Activated CD8-positive, alpha-beta memory T cell treated with anti-CD3 and anti-CD28 coated beads, Interleukin-2, amount 50 U/mL, for 24 hours (primary cell): ENCODE results near the gene KIF2B.
"Not testable (repeated sequence)": the region's sequence is repeated elsewhere in the genome, so short reads cannot be mapped to it uniquely, and the experiment has no call there.

Experiments
- DNase-seq: peaks from one replicate; pipeline ENCODE4 v3.0.0-alpha.2; 2020; ENCODE audit errors: extremely low read depth

Gene KIF2B

DNA sequence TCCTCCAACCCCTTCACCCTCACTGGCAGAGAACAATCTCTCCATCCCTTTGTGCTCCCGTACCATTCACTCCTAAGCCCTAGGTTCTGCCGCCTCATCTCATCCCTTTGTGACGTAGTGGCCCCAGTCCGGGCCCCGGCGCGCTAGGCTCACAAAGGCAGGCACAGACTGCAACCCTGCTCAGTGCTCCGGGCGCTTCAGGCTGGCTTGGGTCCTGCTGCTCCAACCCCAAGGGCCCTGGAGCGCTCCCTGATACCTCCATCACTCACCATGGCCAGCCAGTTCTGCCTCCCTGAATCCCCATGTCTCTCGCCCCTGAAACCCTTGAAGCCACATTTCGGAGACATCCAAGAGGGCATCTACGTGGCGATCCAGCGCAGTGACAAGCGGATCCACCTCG lies at the start of gene KIF2B:
KIF2B (plus strand) TSS at position 164 of the 400 bp plus-strand sequence; CDS start at position 271, 107 bp downstream.
- no peak for DNase-seq

- no peak for DNase-seq
Measured at GRCh38 chr17:53780320-53780719, 42.4 kb upstream of the KIF2B start.

DNA sequence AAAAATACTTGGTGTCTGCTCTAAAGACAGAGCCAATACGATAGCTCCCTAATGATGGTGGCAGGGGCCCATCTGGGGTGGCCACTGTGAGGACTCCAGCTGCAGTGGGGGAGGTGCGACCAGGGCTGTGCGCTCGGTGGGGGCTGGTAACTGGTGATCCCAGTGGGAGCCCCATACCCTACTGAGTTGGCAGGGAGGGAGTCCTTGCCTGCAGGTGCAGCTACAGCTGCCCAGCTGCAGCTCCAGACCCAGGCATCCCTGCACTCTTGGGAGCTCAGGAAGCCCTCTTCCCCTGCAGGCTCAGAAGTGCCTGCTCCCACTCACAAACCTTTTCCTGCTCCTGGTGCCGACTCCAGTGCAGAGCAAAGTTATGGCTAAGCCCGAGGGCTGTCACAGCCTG lies 31.2 kb upstream of the KIF2B start:
- DNase-seq: no peak

DNA sequence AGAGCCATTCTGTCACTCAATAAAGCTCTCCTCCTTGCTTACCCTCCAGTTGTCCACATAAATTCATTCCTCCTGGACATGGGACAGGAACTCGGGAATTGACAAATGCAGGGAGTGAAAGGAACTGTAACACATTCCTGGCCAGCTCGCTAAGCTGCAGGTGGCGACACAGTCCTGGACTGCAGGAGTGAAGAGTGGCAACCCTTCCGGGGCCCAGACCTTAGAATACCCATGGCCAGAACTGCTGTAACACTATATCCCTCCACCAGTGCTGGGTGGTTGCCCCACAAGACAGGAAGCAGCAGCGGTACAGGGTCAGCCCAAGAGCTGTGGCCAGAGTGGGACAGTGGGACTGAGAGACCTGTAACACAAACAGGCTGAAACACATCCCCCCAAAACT lies 30.3 kb upstream of the KIF2B start:
- DNase-seq: no peak

DNA sequence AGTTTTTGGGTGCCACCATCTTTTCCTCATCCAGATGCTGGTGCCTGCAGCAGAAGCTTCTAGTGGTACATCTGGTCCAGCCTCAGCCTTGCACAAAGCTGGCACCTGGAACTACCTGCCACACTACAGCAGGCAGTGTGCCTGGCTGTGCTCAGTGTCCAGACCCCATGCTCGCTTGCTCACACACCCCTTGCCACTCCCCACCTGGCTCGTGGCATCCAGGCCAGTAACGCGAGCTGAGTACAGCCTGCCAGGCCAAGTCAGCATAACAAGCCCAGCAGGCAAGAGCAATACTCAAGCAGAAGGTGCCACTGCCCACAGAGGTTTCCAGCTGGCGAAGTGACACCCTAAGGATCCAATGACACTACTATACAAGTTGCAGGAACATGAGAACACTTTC lies 29.7 kb upstream of the KIF2B start:
- DNase-seq: no peak

DNA sequence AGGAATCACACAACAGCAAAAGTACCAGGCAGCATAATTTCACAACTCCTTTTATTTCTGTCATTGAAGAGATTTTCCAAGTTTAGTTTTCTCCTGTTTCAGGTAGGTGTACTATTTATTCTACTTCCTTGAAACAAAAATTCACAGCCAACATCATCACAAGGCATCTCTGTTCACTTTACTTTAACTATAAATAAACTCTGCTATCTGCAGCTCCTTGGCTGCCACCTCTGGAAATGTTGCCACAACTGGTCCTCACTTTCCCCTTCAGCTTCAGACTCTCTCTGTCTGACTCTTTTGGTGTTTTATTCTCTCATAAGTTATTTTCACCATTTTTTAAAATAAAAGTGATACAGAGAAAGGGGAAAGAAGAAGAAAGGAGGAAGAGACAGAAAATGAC lies 27.9 kb upstream of the KIF2B start:
- no peak for DNase-seq

- DNase-seq: no peak
Measured at GRCh38 chr17:53796642-53797041, 26.1 kb upstream of the KIF2B start.

GRCh38 chr17:53797501-53797900 lies 25.2 kb upstream of the KIF2B start:
- DNase-seq: no peak

DNA sequence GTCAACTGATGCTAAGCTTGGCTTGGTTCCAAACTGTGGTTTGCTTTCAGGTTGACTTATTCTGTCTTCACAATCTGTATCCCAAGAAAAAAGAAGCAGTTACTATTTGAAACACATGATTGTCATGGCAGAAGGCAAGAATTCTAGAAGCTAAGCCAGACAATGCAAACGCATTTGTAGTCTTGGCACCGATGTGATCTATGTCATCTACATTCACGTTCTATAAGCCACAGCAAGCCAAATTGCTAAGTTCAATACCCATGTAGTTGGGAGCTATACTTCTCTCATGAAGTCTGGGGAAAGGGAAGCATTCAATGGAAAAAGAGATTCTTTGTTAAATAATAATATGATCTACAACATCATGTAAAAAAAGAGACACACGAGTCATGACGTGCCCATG lies 18.3 kb upstream of the KIF2B start:
- DNase-seq: no peak

DNA sequence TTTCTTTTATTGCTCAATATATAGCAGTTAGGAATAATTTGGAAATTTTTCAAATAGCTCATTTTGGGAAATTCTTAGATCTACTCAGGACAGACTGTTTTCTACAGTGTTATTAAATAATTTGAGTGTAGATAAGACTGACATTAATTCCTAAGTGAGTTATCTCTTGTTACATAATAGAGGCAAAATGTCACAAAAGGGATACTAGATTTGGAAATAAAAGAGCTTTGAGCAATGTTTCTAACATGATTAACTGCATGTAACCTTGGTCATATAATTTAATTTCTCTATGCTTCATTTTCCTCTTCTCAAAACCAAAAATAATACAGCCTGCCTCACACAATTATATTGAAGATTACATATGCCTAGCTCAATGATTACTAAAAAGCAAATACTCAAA lies 16.3 kb upstream of the KIF2B start:
- DNase-seq: no peak

DNA sequence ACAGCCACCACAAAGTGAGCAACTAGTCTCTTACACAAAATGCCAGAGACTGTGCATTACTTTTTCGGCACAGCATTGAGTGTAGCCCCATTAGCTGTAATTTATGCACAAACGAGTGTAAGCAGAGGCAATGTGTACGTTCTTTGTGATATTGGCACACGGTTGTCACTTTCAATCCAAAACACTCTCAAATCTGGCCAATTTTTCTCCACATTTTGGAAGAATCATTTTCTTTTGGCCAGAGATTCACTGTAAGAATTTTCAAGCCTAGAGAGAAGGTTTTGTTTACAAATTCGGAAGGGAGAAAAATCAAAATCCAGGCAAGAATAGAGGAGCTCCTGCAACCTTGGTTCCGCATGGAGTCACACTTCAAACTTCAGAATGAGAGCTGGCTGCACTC lies 15.4 kb upstream of the KIF2B start:
- DNase-seq: no peak

DNA sequence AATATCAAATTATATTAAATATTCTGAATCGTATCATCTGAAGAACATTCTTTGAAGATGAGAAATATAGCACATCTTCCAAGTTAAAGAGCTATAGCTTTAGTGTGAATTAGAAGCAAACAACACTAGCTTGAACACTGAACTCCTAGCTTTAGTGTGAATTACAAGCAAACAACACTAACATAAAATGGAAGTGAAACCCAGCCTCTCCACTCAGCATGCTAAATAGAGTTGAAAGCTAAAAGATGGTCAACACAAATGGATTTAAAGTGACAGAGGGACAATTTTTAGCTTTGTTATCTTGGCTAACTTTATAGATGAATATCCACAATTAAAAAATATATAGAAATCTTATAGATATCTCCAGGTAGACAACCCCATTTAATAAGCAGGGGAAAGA lies 4.5 kb upstream of the KIF2B start:
- no peak for DNase-seq

- no peak for DNase-seq
Measured at GRCh38 chr17:53818929-53819328, 3.8 kb upstream of the KIF2B start.

DNA sequence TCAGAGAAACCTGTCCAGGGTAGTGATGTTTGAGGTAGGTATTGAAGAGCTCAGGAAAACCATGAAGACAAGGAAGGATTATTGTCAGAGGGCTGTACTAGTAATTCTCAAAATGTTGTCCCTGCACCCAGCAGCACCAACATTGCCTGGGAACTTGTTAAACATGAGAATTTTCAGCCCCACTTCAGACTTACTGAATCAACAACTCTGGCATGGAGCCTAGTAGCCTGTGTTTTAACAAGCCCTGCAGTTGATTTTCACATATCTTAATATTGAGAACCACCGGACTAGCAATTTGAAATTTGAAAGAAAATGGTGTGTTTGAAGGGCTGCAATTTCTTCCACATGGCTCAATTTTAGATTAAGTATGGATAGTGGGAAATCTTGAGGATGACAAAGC lies 2.8 kb upstream of the KIF2B start:
- no peak for DNase-seq

DNA sequence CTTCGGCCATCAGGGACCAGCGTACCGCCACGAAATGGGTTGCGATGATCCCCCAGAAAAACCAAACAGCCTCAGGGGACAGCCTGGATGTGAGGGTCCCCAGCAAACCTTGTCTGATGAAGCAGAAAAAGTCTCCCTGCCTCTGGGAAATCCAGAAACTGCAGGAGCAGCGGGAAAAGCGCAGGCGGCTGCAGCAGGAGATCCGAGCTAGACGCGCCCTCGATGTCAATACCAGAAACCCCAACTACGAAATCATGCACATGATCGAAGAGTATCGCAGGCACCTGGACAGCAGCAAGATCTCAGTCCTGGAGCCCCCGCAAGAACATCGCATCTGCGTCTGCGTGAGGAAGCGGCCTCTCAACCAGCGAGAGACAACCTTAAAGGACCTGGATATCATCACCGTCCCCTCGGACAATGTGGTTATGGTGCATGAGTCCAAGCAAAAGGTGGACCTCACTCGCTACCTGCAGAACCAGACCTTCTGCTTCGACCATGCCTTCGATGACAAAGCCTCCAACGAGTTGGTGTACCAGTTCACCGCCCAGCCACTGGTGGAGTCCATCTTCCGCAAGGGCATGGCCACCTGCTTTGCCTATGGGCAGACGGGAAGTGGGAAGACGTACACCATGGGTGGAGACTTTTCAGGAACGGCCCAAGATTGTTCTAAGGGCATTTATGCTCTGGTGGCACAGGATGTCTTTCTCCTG lies 769 bp downstream of the KIF2B start:
- no peak for DNase-seq

GRCh38 chr17:53834771-53835170 lies 12.0 kb downstream of the KIF2B start:
- not testable (repeated sequence) for DNase-seq

- DNase-seq: no peak
Measured at GRCh38 chr17:53837131-53837530, 14.4 kb downstream of the KIF2B start.

- DNase-seq: no peak
Measured at GRCh38 chr17:53844491-53845107, 21.9 kb downstream of the KIF2B start.

DNA sequence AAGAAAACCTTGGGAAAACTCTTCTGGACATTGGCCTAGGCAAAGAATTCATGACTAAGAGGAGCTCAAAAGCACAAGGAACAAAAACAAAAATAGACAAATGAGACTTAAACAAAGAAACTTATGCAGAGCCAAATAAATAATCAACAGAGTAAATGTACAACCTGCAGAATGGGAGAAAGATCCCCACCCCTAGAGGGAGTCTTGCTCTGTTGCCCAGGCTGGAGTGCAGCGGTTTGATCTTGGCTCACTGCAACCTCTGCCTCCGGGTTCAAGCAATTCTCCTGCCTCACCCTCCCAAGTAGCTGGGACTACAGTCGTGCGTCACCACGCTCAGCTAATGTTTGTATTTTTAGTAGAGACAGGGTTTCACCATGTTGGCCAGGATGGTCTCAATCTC lies 48.4 kb downstream of the KIF2B start:
- DNase-seq: not testable (repeated sequence)
